ENCODE results near the gene EGLN1. TPM values are rescaled to one million over a fixed set of nuclear protein-coding genes. Genes with fewer than 3 reads are reported as not detected.
A peak's percentile ranks its signal among the peaks of the same experiment; 100 is the strongest.

EGLN1 gene
- total RNA-seq, 1 experiment from 2014 or later: 77.3 TPM

- no peak for DNase-seq (ENCODE audit: extremely low read depth, low read depth)
Observed at GRCh38 chr1:231335663-231336602, 86.2 kb downstream of the EGLN1 start.

GRCh38 chr1:231334952-231335351 is 87.1 kb downstream of the EGLN1 start:
- DNase-seq (ENCODE audit: extremely low read depth, low read depth): no peak

DNA sequence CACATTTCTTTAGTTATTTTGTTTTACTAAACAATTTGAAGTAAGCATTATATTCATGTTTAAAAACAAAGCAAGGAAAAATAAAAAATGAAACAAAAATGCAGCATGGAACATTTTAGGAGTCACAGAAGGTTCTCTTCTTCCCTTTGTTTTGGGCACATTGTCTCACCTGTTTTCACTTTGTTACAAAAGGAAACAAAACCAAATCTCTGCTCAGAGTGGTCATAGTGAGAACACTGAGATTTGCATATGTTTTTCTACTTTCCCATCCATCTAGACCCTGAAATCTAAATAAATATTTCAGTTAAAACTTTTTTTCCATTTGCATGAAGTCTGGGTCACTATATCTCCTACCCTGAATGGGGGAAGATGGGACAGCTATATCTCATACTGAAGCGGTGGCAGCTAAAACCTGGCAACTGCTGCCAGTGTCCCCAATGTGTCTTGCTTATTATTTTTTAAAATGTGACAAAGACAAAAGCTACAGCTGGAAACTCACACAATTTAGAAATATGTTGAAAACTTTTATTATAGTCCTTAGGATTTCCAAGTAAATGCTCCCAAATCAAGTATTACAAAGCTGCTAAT is 87.9 kb downstream of the EGLN1 start:
- DNase-seq (ENCODE audit: extremely low read depth, low read depth): no peak

DNA sequence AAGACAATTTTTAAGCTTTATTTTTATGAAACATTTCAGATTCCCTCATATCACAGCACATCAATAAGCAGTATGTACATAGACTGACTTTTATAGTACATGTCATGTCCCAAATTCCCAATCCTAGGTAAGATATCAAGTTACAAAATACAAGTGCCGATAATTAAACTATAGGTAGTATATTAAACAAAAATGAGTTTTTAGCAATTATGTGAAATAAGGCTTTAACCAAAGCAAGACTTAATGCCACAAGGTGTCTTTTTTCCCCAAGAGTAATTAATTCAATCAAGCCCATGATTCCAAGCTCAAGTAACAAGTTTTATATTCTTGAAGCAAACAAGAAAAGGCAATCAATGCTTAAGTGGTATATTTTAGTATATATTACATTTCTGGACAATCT is 89.3 kb downstream of the EGLN1 start:
- DNase-seq (ENCODE audit: extremely low read depth, low read depth): no peak

- no peak for DNase-seq (ENCODE audit: extremely low read depth, low read depth)
Observed at GRCh38 chr1:231329483-231329882, 92.6 kb downstream of the EGLN1 start.

GRCh38 chr1:231327617-231328016 is 94.5 kb downstream of the EGLN1 start:
- DNase-seq (ENCODE audit: extremely low read depth, low read depth): no peak

- DNase-seq (ENCODE audit: extremely low read depth, low read depth): no peak
Observed at GRCh38 chr1:231326248-231326647, 95.8 kb downstream of the EGLN1 start.

- DNase-seq (ENCODE audit: extremely low read depth, low read depth): no peak
Observed at GRCh38 chr1:231324660-231325059, 97.4 kb downstream of the EGLN1 start.

GRCh38 chr1:231322880-231323530 is 99.1 kb downstream of the EGLN1 start:
- DNase-seq (ENCODE audit: extremely low read depth, low read depth): no peak

GRCh38 chr1:231319080-231319479 is 103.0 kb downstream of the EGLN1 start:
- DNase-seq (ENCODE audit: extremely low read depth, low read depth): no peak

GRCh38 chr1:231318568-231318967 is 103.5 kb downstream of the EGLN1 start:
- DNase-seq (ENCODE audit: extremely low read depth, low read depth): no peak

DNA sequence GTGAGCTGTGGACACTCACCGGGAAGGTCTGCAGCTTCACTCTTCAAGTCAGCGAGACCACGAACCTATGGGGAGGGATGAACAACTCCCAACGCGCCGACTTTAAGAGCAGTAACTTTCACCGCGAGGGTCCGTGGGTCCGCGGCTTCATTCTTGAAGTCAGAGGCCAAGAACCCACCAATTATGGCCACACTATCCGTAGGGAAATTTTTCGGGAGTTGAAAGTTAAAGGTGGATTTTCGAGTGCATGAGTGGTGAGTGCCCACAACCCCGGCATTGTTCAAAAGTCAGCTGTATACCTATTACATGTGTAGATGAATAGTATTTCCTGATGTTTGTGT is 104.1 kb downstream of the EGLN1 start:
- no peak for DNase-seq (ENCODE audit: extremely low read depth, low read depth)

DNA sequence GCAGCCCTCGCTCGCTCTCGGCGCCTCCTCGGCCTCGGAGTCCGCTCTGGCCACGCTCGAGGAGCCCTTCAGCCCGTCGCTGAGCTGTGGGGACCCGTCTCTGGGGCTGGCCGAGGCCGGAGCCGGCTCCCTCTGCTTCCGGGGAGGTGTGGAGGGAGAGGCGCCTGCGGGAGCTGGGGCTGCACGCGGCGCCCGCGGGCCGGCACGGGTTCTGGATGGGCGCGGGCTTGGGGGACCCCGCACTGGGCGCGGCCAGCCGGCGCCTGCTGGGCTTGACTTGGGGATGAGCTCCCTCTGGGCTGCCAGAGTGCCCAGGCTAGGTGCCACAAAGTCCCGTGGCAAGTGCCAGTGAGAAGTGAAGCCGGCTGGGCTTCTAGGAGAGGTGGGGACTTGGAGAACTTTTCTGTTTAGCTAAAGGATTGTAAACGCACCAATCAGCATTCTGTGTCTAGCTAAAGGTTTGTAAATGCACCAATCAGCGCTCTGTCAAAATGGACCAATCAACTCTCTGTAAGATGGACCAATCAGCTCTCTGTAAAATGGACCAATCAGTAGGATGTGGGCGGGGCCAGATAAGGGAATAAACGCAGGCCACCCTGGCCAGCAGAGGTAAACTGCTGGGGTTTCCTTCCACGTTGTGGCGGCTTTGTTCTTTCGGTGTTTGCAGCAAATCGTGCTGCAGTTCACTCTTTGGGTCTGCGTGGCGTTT is 104.6 kb downstream of the EGLN1 start:
- DNase-seq (ENCODE audit: extremely low read depth, low read depth): no peak

- DNase-seq (ENCODE audit: extremely low read depth, low read depth): peak; percentile 59
Observed at GRCh38 chr1:231315887-231316286, 106.2 kb downstream of the EGLN1 start.

Other genes starting within 250 kb of the EGLN1 start
- 94.4 and 95.9 TPM in 2 replicates for gene GNPAT, start 181.1 kb downstream of the EGLN1 start, total RNA-seq (2014; rRNA removed; shearing (Covaris generic))
- gene EXOC8, start 84.4 kb downstream of the EGLN1 start, total RNA-seq (2014; rRNA removed; shearing (Covaris generic)): 17.8 and 20.1 TPM in 2 replicates
- gene SPRTN, start 84.0 kb downstream of the EGLN1 start, total RNA-seq (2014; rRNA removed; shearing (Covaris generic)): 16.7 and 21.4 TPM in 2 replicates
- 69.8 and 76.3 TPM in 2 replicates for gene TSNAX, start 106.4 kb upstream of the EGLN1 start, total RNA-seq (2014; rRNA removed; shearing (Covaris generic))
- 1.3 and 1.4 TPM in 2 replicates for gene DISC1, start 204.5 kb upstream of the EGLN1 start, total RNA-seq (2014; rRNA removed; shearing (Covaris generic))

Data from NCI-H460 (cell line).